ENCODE measurements around the gene EPRS1.

- TF ChIP-seq, protein P1, sequence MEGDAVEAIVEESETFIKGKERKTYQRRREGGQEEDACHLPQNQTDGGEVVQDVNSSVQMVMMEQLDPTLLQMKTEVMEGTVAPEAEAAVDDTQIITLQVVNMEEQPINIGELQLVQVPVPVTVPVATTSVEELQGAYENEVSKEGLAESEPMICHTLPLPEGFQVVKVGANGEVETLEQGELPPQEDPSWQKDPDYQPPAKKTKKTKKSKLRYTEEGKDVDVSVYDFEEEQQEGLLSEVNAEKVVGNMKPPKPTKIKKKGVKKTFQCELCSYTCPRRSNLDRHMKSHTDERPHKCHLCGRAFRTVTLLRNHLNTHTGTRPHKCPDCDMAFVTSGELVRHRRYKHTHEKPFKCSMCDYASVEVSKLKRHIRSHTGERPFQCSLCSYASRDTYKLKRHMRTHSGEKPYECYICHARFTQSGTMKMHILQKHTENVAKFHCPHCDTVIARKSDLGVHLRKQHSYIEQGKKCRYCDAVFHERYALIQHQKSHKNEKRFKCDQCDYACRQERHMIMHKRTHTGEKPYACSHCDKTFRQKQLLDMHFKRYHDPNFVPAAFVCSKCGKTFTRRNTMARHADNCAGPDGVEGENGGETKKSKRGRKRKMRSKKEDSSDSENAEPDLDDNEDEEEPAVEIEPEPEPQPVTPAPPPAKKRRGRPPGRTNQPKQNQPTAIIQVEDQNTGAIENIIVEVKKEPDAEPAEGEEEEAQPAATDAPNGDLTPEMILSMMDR (IDR thresholded peaks at IDR 0.05): no peak
- no peak for TF ChIP-seq POLR2A (IDR thresholded peaks at IDR 0.05)
Observed at GRCh38 chr1:220060876-220061275, 14.6 kb upstream of the EPRS1 start.

Measured in uterus (tissue), 2 donors.